Upper lobe of left lung (tissue), 4 donors: ENCODE measurements around the gene NUTF2.

Source experiments
- EP300 ChIP-seq, 4 donors: sonication (generic); formaldehyde crosslinking; IDR thresholded peaks; one replicate each; pipeline ENCODE4 v1.5.1; 2017; ENCODE audit warnings: antibody characterized with exemption in 4 of 4, control low read depth in 2 of 4
- POLR2A ChIP-seq, 4 donors: fragments of 450-650 bp; IDR thresholded peaks; one replicate each; pipeline ENCODE4 v1.5.1; 2016 to 2017; ENCODE audit warnings: antibody characterized with exemption in 4 of 4, mild to moderate bottlenecking in 2 of 4
- POLR2AphosphoS5 ChIP-seq, 2 donors: sonication (generic); formaldehyde crosslinking; IDR thresholded peaks; one replicate each; pipeline ENCODE4 v1.5.1; 2017; ENCODE audit warnings: antibody characterized with exemption in 2 of 2
- TF ChIP-seq, protein P1 (sequence below), 6 experiments: fragments of 450-650 bp in 4 of 6; fragments of 200-600 bp in 2 of 6; sonication (generic) in 2 of 6; IDR thresholded peaks; one replicate each; pipeline ENCODE4 v1.5.1; 2016 to 2019; ENCODE audit warnings: antibody characterized with exemption in 6 of 6

DNA sequence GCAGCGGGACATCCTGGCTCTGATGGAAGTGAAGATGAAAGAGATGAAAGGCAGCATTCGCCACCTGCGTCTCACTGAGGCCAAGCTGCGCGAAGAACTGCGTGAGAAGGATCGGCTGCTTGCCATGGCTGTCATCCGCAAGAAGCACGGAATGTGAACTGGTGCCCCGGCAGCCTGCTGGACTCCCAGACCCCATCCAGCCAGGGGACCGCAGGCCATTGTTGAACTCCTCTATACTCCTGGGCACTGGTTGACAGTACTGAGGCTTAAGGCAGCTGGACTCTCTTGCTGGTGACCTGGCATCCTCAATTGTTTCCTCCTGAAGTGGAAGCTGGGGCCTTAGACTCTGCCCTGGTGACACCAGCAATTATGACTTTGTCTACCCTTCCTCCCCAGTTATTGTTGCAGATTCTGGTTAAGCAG, 3.4 kb upstream of the NUTF2 start:
- TF ChIP-seq, protein P1, sequence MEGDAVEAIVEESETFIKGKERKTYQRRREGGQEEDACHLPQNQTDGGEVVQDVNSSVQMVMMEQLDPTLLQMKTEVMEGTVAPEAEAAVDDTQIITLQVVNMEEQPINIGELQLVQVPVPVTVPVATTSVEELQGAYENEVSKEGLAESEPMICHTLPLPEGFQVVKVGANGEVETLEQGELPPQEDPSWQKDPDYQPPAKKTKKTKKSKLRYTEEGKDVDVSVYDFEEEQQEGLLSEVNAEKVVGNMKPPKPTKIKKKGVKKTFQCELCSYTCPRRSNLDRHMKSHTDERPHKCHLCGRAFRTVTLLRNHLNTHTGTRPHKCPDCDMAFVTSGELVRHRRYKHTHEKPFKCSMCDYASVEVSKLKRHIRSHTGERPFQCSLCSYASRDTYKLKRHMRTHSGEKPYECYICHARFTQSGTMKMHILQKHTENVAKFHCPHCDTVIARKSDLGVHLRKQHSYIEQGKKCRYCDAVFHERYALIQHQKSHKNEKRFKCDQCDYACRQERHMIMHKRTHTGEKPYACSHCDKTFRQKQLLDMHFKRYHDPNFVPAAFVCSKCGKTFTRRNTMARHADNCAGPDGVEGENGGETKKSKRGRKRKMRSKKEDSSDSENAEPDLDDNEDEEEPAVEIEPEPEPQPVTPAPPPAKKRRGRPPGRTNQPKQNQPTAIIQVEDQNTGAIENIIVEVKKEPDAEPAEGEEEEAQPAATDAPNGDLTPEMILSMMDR (IDR thresholded peaks at IDR 0.05), result peak in 1 of 6 experiments; percentile 2
- TF ChIP-seq POLR2A (IDR thresholded peaks at IDR 0.05) (no peak), POLR2AphosphoS5 (IDR thresholded peaks at IDR 0.05) (no peak), EP300 (IDR thresholded peaks at IDR 0.05) (no peak)
